GM23338 (cell line): ENCODE data around the gene MRM2.

Source experiments
- CREB1 ChIP-seq: fragments of 250-450 bp; sonication (Bioruptor Pico); IDR thresholded peaks from 2 replicates; pipeline ENCODE4 v1.5.0; 2020; ENCODE audit warnings: low read depth, mild to moderate bottlenecking, moderate library complexity
- EZH2 ChIP-seq: fragments of 200-600 bp; sonication (generic); IDR thresholded peaks from one replicate; pipeline ENCODE4 v1.8.0; 2017; ENCODE audit warnings: antibody characterized with exemption, mild to moderate bottlenecking, low read depth; ENCODE audit not compliant: unreplicated experiment
- EZH2phosphoT487 ChIP-seq: fragments of 200-600 bp; sonication (generic); IDR thresholded peaks from one replicate; pipeline ENCODE4 v1.8.1; 2018; ENCODE audit warnings: antibody characterized with exemption; ENCODE audit not compliant: unreplicated experiment
- JUNB ChIP-seq: IDR thresholded peaks from one replicate; pipeline ENCODE4 v1.6.1; 2016; ENCODE audit warnings: antibody characterized with exemption; ENCODE audit not compliant: unreplicated experiment
- NANOG ChIP-seq: IDR thresholded peaks from 2 replicates; pipeline ENCODE4 v1.6.1; 2016; ENCODE audit warnings: antibody characterized with exemption, borderline replicate concordance
- POLR2AphosphoS5 ChIP-seq: IDR thresholded peaks from 2 replicates; pipeline ENCODE4 v1.6.1; 2016; ENCODE audit warnings: antibody characterized with exemption, low read depth
- STAT1 ChIP-seq: IDR thresholded peaks from one replicate; pipeline ENCODE4 v1.6.1; 2016; ENCODE audit warnings: antibody characterized with exemption; ENCODE audit not compliant: unreplicated experiment
- ZNF114 ChIP-seq: fragments of 250-450 bp; sonication (Bioruptor Pico); IDR thresholded peaks from 2 replicates; pipeline ENCODE4 v1.5.0; 2020; ENCODE audit warnings: mild to moderate bottlenecking, moderate library complexity
- ZNF331 ChIP-seq: fragments of 250-450 bp; sonication (Bioruptor Pico); IDR thresholded peaks from 2 replicates; pipeline ENCODE4 v1.5.0; 2020; ENCODE audit warnings: low read depth, mild to moderate bottlenecking, moderate library complexity
- TF ChIP-seq, protein P1 (sequence below), 2 experiments: fragments of 200-600 bp in 1 of 2; sonication (generic) in 1 of 2; conservative IDR thresholded peaks; 2 replicates each; pipeline versions ENCODE4 v1.5.1 to v1.6.1; 2016 to 2017; ENCODE audit warnings: antibody characterized with exemption in 2 of 2, low read depth in 2 of 2, mild to moderate bottlenecking in 2 of 2, moderate library complexity in 1 of 2
- TF ChIP-seq, protein P2 (sequence below): IDR thresholded peaks from one replicate; pipeline ENCODE4 v1.6.1; 2018; ENCODE audit warnings: antibody characterized with exemption; ENCODE audit not compliant: unreplicated experiment
- TF ChIP-seq, protein P3 (sequence below): fragments of 250-450 bp; sonication (Bioruptor Pico); IDR thresholded peaks from 2 replicates; pipeline ENCODE4 v1.5.0; 2020; ENCODE audit warnings: mild to moderate bottlenecking, moderate library complexity
- TF ChIP-seq, protein P4 (sequence below): IDR thresholded peaks from 2 replicates; pipeline ENCODE4 v1.6.1; 2016; ENCODE audit warnings: antibody characterized with exemption

DNA sequence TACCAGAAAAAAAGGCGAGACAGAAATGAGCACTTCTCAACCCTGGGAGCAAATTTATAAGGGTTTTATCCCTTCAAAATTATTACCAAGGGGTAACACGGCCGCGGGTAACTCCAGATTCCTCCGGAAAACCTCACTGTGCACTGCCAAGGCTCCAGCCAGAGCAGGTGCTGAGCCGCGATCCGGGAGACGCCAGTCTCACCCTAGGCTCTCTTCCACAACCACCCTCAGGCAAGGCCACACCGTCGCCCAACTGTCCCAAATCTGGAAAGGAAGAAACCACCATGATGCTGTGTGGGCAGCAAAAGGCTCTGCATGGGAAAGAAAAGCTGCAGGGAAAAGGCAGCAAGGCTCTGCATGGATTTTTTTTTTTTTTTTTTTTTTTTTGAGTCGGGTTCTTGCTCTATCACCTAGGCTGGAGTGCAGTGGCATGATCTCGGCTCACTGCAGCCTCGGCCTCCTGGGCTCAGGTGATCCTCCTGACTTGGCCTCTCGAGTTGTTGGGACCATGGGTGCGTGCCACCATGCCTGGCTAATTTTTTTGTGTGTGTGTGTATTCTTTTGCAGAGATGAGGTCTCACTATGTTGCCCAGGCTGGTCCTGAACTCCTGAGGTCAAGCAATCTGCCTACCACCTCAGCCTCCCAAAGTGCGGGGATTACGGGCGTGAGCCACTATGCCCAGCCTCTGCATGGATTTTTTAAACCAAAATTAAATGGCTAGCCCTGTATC is 48.3 kb downstream of the MRM2 start:
- TF ChIP-seq, protein P1, sequence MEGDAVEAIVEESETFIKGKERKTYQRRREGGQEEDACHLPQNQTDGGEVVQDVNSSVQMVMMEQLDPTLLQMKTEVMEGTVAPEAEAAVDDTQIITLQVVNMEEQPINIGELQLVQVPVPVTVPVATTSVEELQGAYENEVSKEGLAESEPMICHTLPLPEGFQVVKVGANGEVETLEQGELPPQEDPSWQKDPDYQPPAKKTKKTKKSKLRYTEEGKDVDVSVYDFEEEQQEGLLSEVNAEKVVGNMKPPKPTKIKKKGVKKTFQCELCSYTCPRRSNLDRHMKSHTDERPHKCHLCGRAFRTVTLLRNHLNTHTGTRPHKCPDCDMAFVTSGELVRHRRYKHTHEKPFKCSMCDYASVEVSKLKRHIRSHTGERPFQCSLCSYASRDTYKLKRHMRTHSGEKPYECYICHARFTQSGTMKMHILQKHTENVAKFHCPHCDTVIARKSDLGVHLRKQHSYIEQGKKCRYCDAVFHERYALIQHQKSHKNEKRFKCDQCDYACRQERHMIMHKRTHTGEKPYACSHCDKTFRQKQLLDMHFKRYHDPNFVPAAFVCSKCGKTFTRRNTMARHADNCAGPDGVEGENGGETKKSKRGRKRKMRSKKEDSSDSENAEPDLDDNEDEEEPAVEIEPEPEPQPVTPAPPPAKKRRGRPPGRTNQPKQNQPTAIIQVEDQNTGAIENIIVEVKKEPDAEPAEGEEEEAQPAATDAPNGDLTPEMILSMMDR (conservative IDR thresholded peaks at IDR 0.05; ENCODE audit: low read depth in 2 of 2), result no peak
- no peak for TF ChIP-seq EZH2
- no peak for TF ChIP-seq JUNB
- TF ChIP-seq POLR2AphosphoS5, result no peak
- TF ChIP-seq, protein P2, sequence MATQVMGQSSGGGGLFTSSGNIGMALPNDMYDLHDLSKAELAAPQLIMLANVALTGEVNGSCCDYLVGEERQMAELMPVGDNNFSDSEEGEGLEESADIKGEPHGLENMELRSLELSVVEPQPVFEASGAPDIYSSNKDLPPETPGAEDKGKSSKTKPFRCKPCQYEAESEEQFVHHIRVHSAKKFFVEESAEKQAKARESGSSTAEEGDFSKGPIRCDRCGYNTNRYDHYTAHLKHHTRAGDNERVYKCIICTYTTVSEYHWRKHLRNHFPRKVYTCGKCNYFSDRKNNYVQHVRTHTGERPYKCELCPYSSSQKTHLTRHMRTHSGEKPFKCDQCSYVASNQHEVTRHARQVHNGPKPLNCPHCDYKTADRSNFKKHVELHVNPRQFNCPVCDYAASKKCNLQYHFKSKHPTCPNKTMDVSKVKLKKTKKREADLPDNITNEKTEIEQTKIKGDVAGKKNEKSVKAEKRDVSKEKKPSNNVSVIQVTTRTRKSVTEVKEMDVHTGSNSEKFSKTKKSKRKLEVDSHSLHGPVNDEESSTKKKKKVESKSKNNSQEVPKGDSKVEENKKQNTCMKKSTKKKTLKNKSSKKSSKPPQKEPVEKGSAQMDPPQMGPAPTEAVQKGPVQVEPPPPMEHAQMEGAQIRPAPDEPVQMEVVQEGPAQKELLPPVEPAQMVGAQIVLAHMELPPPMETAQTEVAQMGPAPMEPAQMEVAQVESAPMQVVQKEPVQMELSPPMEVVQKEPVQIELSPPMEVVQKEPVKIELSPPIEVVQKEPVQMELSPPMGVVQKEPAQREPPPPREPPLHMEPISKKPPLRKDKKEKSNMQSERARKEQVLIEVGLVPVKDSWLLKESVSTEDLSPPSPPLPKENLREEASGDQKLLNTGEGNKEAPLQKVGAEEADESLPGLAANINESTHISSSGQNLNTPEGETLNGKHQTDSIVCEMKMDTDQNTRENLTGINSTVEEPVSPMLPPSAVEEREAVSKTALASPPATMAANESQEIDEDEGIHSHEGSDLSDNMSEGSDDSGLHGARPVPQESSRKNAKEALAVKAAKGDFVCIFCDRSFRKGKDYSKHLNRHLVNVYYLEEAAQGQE, result no peak
- TF ChIP-seq CREB1 (CRISPR knock-in tag), result no peak
- TF ChIP-seq, protein P3, sequence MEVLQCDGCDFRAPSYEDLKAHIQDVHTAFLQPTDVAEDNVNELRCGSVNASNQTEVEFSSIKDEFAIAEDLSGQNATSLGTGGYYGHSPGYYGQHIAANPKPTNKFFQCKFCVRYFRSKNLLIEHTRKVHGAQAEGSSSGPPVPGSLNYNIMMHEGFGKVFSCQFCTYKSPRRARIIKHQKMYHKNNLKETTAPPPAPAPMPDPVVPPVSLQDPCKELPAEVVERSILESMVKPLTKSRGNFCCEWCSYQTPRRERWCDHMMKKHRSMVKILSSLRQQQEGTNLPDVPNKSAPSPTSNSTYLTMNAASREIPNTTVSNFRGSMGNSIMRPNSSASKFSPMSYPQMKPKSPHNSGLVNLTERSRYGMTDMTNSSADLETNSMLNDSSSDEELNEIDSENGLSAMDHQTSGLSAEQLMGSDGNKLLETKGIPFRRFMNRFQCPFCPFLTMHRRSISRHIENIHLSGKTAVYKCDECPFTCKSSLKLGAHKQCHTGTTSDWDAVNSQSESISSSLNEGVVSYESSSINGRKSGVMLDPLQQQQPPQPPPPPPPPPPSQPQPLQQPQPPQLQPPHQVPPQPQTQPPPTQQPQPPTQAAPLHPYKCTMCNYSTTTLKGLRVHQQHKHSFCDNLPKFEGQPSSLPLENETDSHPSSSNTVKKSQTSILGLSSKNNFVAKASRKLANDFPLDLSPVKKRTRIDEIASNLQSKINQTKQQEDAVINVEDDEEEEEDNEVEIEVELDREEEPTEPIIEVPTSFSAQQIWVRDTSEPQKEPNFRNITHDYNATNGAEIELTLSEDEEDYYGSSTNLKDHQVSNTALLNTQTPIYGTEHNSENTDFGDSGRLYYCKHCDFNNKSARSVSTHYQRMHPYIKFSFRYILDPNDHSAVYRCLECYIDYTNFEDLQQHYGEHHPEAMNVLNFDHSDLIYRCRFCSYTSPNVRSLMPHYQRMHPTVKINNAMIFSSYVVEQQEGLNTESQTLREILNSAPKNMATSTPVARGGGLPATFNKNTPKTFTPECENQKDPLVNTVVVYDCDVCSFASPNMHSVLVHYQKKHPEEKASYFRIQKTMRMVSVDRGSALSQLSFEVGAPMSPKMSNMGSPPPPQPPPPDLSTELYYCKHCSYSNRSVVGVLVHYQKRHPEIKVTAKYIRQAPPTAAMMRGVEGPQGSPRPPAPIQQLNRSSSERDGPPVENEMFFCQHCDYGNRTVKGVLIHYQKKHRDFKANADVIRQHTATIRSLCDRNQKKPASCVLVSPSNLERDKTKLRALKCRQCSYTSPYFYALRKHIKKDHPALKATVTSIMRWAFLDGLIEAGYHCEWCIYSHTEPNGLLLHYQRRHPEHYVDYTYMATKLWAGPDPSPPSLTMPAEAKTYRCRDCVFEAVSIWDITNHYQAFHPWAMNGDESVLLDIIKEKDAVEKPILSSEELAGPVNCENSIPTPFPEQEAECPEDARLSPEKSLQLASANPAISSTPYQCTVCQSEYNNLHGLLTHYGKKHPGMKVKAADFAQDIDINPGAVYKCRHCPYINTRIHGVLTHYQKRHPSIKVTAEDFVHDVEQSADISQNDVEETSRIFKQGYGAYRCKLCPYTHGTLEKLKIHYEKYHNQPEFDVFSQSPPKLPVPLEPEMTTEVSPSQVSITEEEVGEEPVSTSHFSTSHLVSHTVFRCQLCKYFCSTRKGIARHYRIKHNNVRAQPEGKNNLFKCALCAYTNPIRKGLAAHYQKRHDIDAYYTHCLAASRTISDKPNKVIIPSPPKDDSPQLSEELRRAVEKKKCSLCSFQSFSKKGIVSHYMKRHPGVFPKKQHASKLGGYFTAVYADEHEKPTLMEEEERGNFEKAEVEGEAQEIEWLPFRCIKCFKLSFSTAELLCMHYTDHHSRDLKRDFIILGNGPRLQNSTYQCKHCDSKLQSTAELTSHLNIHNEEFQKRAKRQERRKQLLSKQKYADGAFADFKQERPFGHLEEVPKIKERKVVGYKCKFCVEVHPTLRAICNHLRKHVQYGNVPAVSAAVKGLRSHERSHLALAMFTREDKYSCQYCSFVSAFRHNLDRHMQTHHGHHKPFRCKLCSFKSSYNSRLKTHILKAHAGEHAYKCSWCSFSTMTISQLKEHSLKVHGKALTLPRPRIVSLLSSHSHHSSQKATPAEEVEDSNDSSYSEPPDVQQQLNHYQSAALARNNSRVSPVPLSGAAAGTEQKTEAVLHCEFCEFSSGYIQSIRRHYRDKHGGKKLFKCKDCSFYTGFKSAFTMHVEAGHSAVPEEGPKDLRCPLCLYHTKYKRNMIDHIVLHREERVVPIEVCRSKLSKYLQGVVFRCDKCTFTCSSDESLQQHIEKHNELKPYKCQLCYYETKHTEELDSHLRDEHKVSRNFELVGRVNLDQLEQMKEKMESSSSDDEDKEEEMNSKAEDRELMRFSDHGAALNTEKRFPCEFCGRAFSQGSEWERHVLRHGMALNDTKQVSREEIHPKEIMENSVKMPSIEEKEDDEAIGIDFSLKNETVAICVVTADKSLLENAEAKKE (CRISPR knock-in tag), result no peak
- TF ChIP-seq ZNF331, result no peak
- TF ChIP-seq, protein P4, sequence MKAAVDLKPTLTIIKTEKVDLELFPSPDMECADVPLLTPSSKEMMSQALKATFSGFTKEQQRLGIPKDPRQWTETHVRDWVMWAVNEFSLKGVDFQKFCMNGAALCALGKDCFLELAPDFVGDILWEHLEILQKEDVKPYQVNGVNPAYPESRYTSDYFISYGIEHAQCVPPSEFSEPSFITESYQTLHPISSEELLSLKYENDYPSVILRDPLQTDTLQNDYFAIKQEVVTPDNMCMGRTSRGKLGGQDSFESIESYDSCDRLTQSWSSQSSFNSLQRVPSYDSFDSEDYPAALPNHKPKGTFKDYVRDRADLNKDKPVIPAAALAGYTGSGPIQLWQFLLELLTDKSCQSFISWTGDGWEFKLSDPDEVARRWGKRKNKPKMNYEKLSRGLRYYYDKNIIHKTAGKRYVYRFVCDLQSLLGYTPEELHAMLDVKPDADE, result no peak
- no peak for TF ChIP-seq EZH2phosphoT487
- TF ChIP-seq STAT1, result no peak
- no peak for TF ChIP-seq NANOG
- no peak for TF ChIP-seq ZNF114
